Adrenal gland (tissue), 12 donors: ENCODE measurements around the gene ZBTB7C. TPM values are rescaled to one million over a fixed set of nuclear protein-coding genes. Genes with fewer than 3 reads are reported as not detected.

ENCODE experiments used
- DNase-seq, 7 donors: peaks; one replicate each; pipeline ENCODE4 v3.0.0-alpha.2; 2019 to 2020
- H3K27ac ChIP-seq, 5 donors: fragments of 200-600 bp; sonication (generic) in 4 of 5; 1 replicate in 3 of 5; 2 replicates in 2 of 5; pipeline versions ENCODE4 v1.5.1 to v1.8.0; 2016 to 2020; ENCODE audit warnings: mild to moderate bottlenecking in 1 of 5
- H3K27me3 ChIP-seq: fragments of 200-600 bp; 2 replicates; pipeline ENCODE4 v1.8.0; 2021
- H3K36me3 ChIP-seq, 2 donors: fragments of 200-600 bp; replicated peaks in 1 of 2; 1 replicate in 1 of 2; 2 replicates in 1 of 2; pipeline versions ENCODE4 v1.5.1 to v1.8.0; 2018 to 2022
- H3K4me1 ChIP-seq, 2 donors: fragments of 200-600 bp; replicated peaks in 1 of 2; 1 replicate in 1 of 2; 2 replicates in 1 of 2; pipeline versions ENCODE4 v1.5.1 to v1.8.0; 2018 to 2021
- H3K4me3 ChIP-seq, 4 donors: fragments of 200-600 bp; sonication (generic) in 3 of 4; one replicate each; pipeline ENCODE4 v1.5.1; 2016 to 2018
- H3K9me3 ChIP-seq, 3 donors: fragments of 200-600 bp; sonication (generic) in 1 of 3; replicated peaks in 1 of 3; 1 replicate in 2 of 3; 2 replicates in 1 of 3; pipeline versions ENCODE4 v1.5.1 to v1.8.0; 2016 to 2021
- POLR2A ChIP-seq, 2 donors: fragments of 450-650 bp; IDR thresholded peaks; one replicate each; pipeline ENCODE4 v1.6.1; 2017; ENCODE audit warnings: antibody characterized with exemption in 2 of 2, mild to moderate bottlenecking in 2 of 2, moderate library complexity in 1 of 2
- WGBS, 4 donors: extraction: QIAGEN DNeasy Blood & Tissue Kit in 2 of 4; methylation state at CpG; one replicate each; pipeline versions ENCODE4 v1.1.5 to v1.1.7; 2013 to 2017; 5-methylcytosine and 5-hydroxymethylcytosine counted together
- intact Hi-C, 2 donors: fragments of 100-400 bp; cut with DNase I; formaldehyde crosslinking; loops; one replicate each; pipeline versions ENCODE4 v1.14.1 to v1.15.0; 2022 to 2023
- polyA plus RNA-seq, 3 donors: library from polyadenylated mRNA; stranded (reverse); fragments of 200-250 nt in 2 of 3; fragments of 350-450 nt in 1 of 3; fragmentation: Illumina TruSeq in 1 of 3; extraction: RNeasy Lipid Tissue Mini Kit (QIAGEN cat#74804) in 1 of 3; gene quantifications; one replicate each; pipeline ENCODE4 v1.2.3, GENCODE V29; 2013 to 2014
- total RNA-seq, 9 donors: library from RNA; depleted of rRNA in 4 of 9; stranded (reverse); fragments of >200 nt in 4 of 9; fragments of 120-200 nt in 1 of 9; fragmentation: NEBNext Ultra II Directional in 1 of 9; extraction: Animal tissue kit (Norgen Biotek cat#: 25700) in 1 of 9; gene quantifications; one replicate each; pipeline versions ENCODE4 v1.1.0 to v1.2.4, GENCODE V29; 2013 to 2023
- TF ChIP-seq, protein P1 (sequence below), 6 experiments: fragments of 450-650 bp in 4 of 6; fragments of 200-600 bp in 2 of 6; sonication (generic) in 1 of 6; IDR thresholded peaks; 1 replicate in 5 of 6; 2 replicates in 1 of 6; pipeline versions ENCODE4 v1.5.1 to v1.8.0; 2016 to 2021; ENCODE audit warnings: antibody characterized with exemption in 6 of 6, mild to moderate bottlenecking in 2 of 6, moderate library complexity in 1 of 6
- donor health status: healthy with polysubstance abuse.
- donor health status: Bipolar disorder and iron deficiency.
- donor health status: DM: yes; HTN: yes; CAD: no.
- donor health status: DM: no; HTN: no; CAD: no.
- donor health status: DM: no; HTN: no; CAD: no.
- donor health status: DM: yes; HTN: yes; CAD: no.

The ZBTB7C gene
- total and polyA plus RNA-seq, 12 donors, result 5.2 to 42.8 (median 26.8) TPM

- intact Hi-C loops, result loop anchor here (5.0 kb wide), 3 partner anchors 243 to 427 kb away; no protein-coding TSS in a partner anchor
- peak in 3 of 7 donors; percentile 10 to 30 (median 13) for DNase-seq
- Histone ChIP-seq H3K4me1 (peaks cover 12 to 25% of the 10 kb centered on the region in 2 donors), H3K27ac (no peak overlapping the region), H3K36me3 (no peaks in the 10 kb centered on the region), H3K4me3 (no peak overlapping the region), H3K9me3 (no peaks in the 10 kb centered on the region), H3K27me3 (no peaks in the 10 kb centered on the region)
- no peak for TF ChIP-seq POLR2A (IDR thresholded peaks at IDR 0.05)
- TF ChIP-seq, protein P1, sequence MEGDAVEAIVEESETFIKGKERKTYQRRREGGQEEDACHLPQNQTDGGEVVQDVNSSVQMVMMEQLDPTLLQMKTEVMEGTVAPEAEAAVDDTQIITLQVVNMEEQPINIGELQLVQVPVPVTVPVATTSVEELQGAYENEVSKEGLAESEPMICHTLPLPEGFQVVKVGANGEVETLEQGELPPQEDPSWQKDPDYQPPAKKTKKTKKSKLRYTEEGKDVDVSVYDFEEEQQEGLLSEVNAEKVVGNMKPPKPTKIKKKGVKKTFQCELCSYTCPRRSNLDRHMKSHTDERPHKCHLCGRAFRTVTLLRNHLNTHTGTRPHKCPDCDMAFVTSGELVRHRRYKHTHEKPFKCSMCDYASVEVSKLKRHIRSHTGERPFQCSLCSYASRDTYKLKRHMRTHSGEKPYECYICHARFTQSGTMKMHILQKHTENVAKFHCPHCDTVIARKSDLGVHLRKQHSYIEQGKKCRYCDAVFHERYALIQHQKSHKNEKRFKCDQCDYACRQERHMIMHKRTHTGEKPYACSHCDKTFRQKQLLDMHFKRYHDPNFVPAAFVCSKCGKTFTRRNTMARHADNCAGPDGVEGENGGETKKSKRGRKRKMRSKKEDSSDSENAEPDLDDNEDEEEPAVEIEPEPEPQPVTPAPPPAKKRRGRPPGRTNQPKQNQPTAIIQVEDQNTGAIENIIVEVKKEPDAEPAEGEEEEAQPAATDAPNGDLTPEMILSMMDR (IDR thresholded peaks at IDR 0.05), result no peak
- WGBS, 4 donors, result 69 to 74% (median 73%) methylated on average over 8 of the region's 8 CpGs
Measured at GRCh38 chr18:48020337-48021250, 388.6 kb downstream of the ZBTB7C start.

DNA sequence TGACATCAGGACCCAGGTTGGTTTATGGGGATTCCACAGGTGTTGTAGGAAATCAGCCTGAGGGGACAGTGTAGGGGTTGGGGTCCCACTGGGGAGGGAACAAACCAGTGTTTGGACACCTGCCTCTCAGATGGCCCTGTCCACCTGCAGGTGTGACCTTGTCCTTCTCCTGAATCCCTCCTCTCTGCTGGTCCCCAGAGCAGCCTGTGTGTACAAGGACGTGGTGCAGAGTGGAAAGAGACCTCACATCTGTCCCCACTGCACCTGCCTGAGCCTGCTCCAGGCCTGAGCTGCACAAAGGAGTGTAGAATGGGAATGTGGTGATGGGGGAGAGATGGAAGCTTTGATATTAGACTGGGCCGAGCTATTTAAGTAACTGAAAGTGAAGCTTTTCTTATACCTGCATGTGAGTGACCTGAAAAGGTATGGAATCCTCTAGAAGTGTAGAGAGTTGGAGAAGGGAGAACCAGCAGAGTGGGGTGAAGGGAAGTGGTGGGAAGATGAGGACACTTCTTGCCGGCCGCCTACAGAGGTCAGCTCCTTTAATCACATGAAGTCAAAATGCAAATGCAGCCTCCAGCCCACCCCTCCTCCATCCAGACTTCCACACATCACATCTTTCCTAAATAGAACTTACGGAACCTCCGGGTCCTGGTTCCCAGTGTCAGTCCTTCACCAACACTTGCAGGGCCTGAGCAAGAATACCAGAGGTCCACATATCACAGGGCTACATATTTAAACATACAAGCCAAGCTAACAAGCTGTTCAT is 389.4 kb downstream of the ZBTB7C start:
- DNase-seq, result peak in 3 of 7 donors; percentile 10 to 38 (median 14)
- 82 to 93% (median 87%) methylated on average over 6 of the region's 6 CpGs for WGBS, 4 donors
- Histone ChIP-seq H3K4me3 (no peak overlapping the region), H3K36me3 (no peaks in the 10 kb centered on the region), H3K4me1 (peaks cover 12 to 25% of the 10 kb centered on the region in 2 donors), H3K27ac (no peak overlapping the region), H3K27me3 (no peaks in the 10 kb centered on the region), H3K9me3 (no peaks in the 10 kb centered on the region)
- TF ChIP-seq POLR2A (IDR thresholded peaks at IDR 0.05), result no peak
- TF ChIP-seq, protein P1 (IDR thresholded peaks at IDR 0.05), result no peak
- intact Hi-C loops, result loop anchor here (5.0 kb wide), 3 partner anchors 242 to 428 kb away; no protein-coding TSS in a partner anchor

GRCh38 chr18:48018851-48019250 is 390.3 kb downstream of the ZBTB7C start:
- peak in 3 of 7 donors; percentile 7 to 39 (median 21) for DNase-seq
- no peak overlapping the region for H3K4me3 ChIP-seq
- no peaks in the 10 kb centered on the region for H3K27me3 ChIP-seq
- intact Hi-C loops, result no loop called here
- H3K36me3 ChIP-seq, result no peaks in the 10 kb centered on the region
- TF ChIP-seq, protein P1 (IDR thresholded peaks at IDR 0.05), result no peak
- no peak for TF ChIP-seq POLR2A (IDR thresholded peaks at IDR 0.05)
- WGBS, 4 donors, result 59 to 93% (median 83%) methylated on average over 2 to 3 of the region's 3 CpGs
- no peaks in the 10 kb centered on the region for H3K9me3 ChIP-seq
- peaks cover 11 to 21% of the 10 kb centered on the region in 2 donors for H3K4me1 ChIP-seq
- no peak overlapping the region for H3K27ac ChIP-seq

GRCh38 chr18:48017635-48018034 is 391.5 kb downstream of the ZBTB7C start:
- TF ChIP-seq POLR2A (IDR thresholded peaks at IDR 0.05), result no peak
- TF ChIP-seq, protein P1 (IDR thresholded peaks at IDR 0.05), result no peak
- H3K4me1 ChIP-seq, result peaks cover 0 to 8% of the 10 kb centered on the region in 2 donors
- H3K27me3 ChIP-seq, result no peaks in the 10 kb centered on the region
- intact Hi-C loops, result no loop called here
- no peaks in the 10 kb centered on the region for H3K9me3 ChIP-seq
- no peaks in the 10 kb centered on the region for H3K36me3 ChIP-seq
- WGBS, 4 donors, result 61 to 72% (median 65%) methylated on average over 2 of the region's 2 CpGs
- no peak overlapping the region for H3K4me3 ChIP-seq
- peak in 5 of 7 donors; percentile 44 to 73 (median 53) for DNase-seq
- peak overlapping the region in 2 of 5 donors; percentile 11 to 36 for H3K27ac ChIP-seq
